Breast epithelium (tissue), 3 donors: ENCODE data around the gene ANKRD63.

Experiments
- POLR2A ChIP-seq: fragments of 450-650 bp; IDR thresholded peaks from one replicate; pipeline ENCODE4 v1.6.1; 2016; ENCODE audit warnings: antibody characterized with exemption, mild to moderate bottlenecking, moderate library complexity
- POLR2AphosphoS5 ChIP-seq, 3 donors: sonication (generic); formaldehyde crosslinking; IDR thresholded peaks; one replicate each; pipeline ENCODE4 v1.6.1; 2017; ENCODE audit warnings: antibody characterized with exemption in 3 of 3
- TF ChIP-seq, protein P1 (sequence below), 3 donors: fragments of 450-650 bp; IDR thresholded peaks; one replicate each; pipeline ENCODE4 v1.5.1; 2016 to 2017; ENCODE audit warnings: antibody characterized with exemption in 3 of 3, mild to moderate bottlenecking in 3 of 3, moderate library complexity in 3 of 3

DNA sequence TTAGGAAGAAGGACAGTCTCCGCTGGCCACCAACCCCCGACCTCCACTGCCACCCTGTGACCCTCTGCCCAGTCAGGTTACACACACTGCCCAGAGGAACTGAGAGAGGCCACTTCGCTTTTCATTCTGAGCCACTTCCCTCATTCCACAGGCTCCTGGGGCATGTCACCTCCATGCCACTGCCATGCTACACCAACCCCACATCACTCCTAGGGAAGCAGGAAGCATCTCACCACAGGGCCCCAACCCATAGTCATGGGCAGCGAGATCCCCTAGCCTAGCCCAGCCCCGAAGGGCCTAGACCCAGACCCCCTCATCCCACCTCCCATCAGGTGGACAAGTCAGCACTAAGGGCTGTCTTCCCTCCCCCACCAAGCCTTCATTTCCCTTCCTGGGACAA lies 23.5 kb upstream of the ANKRD63 start:
- no peak for TF ChIP-seq POLR2AphosphoS5 (IDR thresholded peaks at IDR 0.05)
- TF ChIP-seq, protein P1, sequence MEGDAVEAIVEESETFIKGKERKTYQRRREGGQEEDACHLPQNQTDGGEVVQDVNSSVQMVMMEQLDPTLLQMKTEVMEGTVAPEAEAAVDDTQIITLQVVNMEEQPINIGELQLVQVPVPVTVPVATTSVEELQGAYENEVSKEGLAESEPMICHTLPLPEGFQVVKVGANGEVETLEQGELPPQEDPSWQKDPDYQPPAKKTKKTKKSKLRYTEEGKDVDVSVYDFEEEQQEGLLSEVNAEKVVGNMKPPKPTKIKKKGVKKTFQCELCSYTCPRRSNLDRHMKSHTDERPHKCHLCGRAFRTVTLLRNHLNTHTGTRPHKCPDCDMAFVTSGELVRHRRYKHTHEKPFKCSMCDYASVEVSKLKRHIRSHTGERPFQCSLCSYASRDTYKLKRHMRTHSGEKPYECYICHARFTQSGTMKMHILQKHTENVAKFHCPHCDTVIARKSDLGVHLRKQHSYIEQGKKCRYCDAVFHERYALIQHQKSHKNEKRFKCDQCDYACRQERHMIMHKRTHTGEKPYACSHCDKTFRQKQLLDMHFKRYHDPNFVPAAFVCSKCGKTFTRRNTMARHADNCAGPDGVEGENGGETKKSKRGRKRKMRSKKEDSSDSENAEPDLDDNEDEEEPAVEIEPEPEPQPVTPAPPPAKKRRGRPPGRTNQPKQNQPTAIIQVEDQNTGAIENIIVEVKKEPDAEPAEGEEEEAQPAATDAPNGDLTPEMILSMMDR (IDR thresholded peaks at IDR 0.05) = no peak
- TF ChIP-seq POLR2A = no peak
